HepG2 (cell line): ENCODE results near the gene GNAS-AS1. TPM values are rescaled to one million over a fixed set of nuclear protein-coding genes. Genes with fewer than 3 reads are reported as not detected.

ENCODE experiments used
- HCFC1 ChIP-seq: fragments of 150-350 bp; IDR thresholded peaks from 2 replicates; pipeline ENCODE4 v1.6.1; 2014; ENCODE audit warnings: low read depth, low read length
- HMG20A ChIP-seq: IDR thresholded peaks from 2 replicates; pipeline ENCODE4 v1.6.1; 2016; ENCODE audit warnings: borderline replicate concordance
- POGZ ChIP-seq: sonication (generic); formaldehyde crosslinking; IDR thresholded peaks from 2 replicates; pipeline ENCODE4 v1.4.0; 2020; ENCODE audit warnings: mild to moderate bottlenecking, missing genetic modification reagents
- ZBTB34 ChIP-seq: sonication (generic); formaldehyde crosslinking; IDR thresholded peaks from 2 replicates; pipeline ENCODE4 v1.8.0; 2022; ENCODE audit warnings: mild to moderate bottlenecking, missing genetic modification reagents
- ZFX ChIP-seq: sonication (generic); formaldehyde crosslinking; IDR thresholded peaks from 2 replicates; pipeline ENCODE4 v1.4.0; 2020; ENCODE audit warnings: mild to moderate bottlenecking, low read depth, missing genetic modification reagents, moderate library complexity
- ZGPAT ChIP-seq: IDR thresholded peaks from 2 replicates; pipeline ENCODE4 v1.6.1; 2016; ENCODE audit warnings: mild to moderate bottlenecking
- ZNF224 ChIP-seq: sonication (generic); formaldehyde crosslinking; IDR thresholded peaks from 2 replicates; pipeline ENCODE4 v1.5.0; 2020; ENCODE audit warnings: mild to moderate bottlenecking, missing genetic modification reagents
- ZNF550 ChIP-seq: sonication (generic); formaldehyde crosslinking; IDR thresholded peaks from 2 replicates; pipeline ENCODE4 v1.4.0; 2020; ENCODE audit warnings: mild to moderate bottlenecking, missing genetic modification reagents, borderline replicate concordance
- polyA plus RNA-seq, 8 experiments: library from polyadenylated mRNA; depleted of rRNA in 3 of 8; stranded (reverse) in 7 of 8; unstranded in 1 of 8; fragments of >200 nt; fragmentation: Illumina TruSeq in 4 of 8; extraction: Trizol in 4 of 8; gene quantifications; 2 replicates each; pipeline versions ENCODE4 v1.2.1 to v1.2.3, GENCODE V29; 2011 to 2016; ENCODE audit warnings: low read depth in 4 of 8, missing spikeins in 1 of 8, mixed read lengths in 1 of 8; ENCODE audit not compliant: insufficient read depth in 1 of 8
- total RNA-seq, 5 experiments: library from RNA; depleted of rRNA; stranded (reverse); fragments of >200 nt; fragmentation: Illumina TruSeq; extraction: Trizol; gene quantifications; 2 replicates each; pipeline ENCODE4 v1.2.3, GENCODE V29; 2016; ENCODE audit warnings: low read depth in 1 of 5
- TF ChIP-seq, protein P1 (sequence below), 2 experiments: fragments of 450-650 bp in 1 of 2; sonication (generic) in 1 of 2; formaldehyde crosslinking in 1 of 2; IDR thresholded peaks; 2 replicates each; pipeline versions ENCODE4 v1.6.1 to v1.8.0; 2016 to 2022; ENCODE audit warnings: antibody characterized with exemption in 1 of 2, mild to moderate bottlenecking in 1 of 2, missing genetic modification reagents in 1 of 2
- TF ChIP-seq, protein P2 (sequence below): sonication (generic); formaldehyde crosslinking; IDR thresholded peaks from 2 replicates; pipeline ENCODE4 v1.4.0; 2020; ENCODE audit warnings: missing genetic modification reagents

GNAS-AS1 gene
- total and polyA plus RNA-seq, 2 of the 13 experiments (the other 11 are each of a cell fraction or from before 2014, with no cell fraction given), result not detected

DNA sequence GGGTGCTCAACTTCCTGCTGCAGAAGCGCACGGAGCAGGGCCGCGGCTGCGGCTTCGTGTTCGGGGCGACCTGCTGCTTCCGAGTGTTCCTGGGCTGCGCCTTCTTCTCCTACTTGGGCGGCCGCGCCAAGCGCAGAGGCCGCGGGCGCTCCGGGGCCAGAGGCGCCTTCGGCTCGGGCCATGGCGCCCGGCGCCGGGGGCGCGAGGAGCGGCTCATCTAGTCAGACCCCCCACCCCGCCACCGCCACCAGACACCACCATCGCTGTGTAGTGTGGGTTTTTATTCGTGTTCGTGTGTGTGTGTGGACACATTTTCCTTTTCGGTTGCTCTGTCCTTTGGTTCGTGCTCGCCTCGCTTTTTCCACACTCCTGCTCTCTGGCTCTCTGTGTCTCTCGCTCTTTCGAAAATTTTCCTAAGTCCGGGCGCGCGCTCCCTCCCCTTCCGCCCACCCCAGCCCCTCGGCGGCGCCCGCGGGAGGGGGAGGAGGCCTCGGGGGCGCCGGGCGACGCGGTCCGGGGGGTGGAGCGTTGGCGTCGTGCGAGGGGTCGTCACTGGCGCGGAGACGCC lies 39.9 kb upstream of the GNAS-AS1 start (continued):
- TF ChIP-seq, protein P1, sequence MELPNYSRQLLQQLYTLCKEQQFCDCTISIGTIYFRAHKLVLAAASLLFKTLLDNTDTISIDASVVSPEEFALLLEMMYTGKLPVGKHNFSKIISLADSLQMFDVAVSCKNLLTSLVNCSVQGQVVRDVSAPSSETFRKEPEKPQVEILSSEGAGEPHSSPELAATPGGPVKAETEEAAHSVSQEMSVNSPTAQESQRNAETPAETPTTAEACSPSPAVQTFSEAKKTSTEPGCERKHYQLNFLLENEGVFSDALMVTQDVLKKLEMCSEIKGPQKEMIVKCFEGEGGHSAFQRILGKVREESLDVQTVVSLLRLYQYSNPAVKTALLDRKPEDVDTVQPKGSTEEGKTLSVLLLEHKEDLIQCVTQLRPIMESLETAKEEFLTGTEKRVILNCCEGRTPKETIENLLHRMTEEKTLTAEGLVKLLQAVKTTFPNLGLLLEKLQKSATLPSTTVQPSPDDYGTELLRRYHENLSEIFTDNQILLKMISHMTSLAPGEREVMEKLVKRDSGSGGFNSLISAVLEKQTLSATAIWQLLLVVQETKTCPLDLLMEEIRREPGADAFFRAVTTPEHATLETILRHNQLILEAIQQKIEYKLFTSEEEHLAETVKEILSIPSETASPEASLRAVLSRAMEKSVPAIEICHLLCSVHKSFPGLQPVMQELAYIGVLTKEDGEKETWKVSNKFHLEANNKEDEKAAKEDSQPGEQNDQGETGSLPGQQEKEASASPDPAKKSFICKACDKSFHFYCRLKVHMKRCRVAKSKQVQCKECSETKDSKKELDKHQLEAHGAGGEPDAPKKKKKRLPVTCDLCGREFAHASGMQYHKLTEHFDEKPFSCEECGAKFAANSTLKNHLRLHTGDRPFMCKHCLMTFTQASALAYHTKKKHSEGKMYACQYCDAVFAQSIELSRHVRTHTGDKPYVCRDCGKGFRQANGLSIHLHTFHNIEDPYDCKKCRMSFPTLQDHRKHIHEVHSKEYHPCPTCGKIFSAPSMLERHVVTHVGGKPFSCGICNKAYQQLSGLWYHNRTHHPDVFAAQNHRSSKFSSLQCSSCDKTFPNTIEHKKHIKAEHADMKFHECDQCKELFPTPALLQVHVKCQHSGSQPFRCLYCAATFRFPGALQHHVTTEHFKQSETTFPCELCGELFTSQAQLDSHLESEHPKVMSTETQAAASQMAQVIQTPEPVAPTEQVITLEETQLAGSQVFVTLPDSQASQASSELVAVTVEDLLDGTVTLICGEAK (IDR thresholded peaks at IDR 0.05), result no peak
- TF ChIP-seq, protein P1 (CRISPR knock-in tag; IDR thresholded peaks at IDR 0.05), result peak; percentile 66; the same call in 1 of the 2 replicates
- peak; percentile 35; the same call in 1 of the 2 replicates for TF ChIP-seq POGZ (CRISPR knock-in tag)
- peak; percentile 55; the same call in 1 of the 2 replicates for TF ChIP-seq ZBTB34 (CRISPR knock-in tag)
- TF ChIP-seq ZNF224 (CRISPR knock-in tag), result no peak
- TF ChIP-seq ZFX (CRISPR knock-in tag), result peak; percentile 73
- no peak for TF ChIP-seq HMG20A
- peak; percentile 82 for TF ChIP-seq ZGPAT (CRISPR knock-in tag)
- no peak for TF ChIP-seq HCFC1
- TF ChIP-seq, protein P2, sequence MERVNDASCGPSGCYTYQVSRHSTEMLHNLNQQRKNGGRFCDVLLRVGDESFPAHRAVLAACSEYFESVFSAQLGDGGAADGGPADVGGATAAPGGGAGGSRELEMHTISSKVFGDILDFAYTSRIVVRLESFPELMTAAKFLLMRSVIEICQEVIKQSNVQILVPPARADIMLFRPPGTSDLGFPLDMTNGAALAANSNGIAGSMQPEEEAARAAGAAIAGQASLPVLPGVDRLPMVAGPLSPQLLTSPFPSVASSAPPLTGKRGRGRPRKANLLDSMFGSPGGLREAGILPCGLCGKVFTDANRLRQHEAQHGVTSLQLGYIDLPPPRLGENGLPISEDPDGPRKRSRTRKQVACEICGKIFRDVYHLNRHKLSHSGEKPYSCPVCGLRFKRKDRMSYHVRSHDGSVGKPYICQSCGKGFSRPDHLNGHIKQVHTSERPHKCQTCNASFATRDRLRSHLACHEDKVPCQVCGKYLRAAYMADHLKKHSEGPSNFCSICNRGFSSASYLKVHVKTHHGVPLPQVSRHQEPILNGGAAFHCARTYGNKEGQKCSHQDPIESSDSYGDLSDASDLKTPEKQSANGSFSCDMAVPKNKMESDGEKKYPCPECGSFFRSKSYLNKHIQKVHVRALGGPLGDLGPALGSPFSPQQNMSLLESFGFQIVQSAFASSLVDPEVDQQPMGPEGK (CRISPR knock-in tag), result peak; percentile 98
- no peak for TF ChIP-seq ZNF550 (CRISPR knock-in tag)
